NT2/D1 (cell line): Measurements from ENCODE around the gene GNAQ.

Experiments used
- SUZ12 ChIP-seq: IDR thresholded peaks from 2 replicates; pipeline ENCODE4 v1.6.1; 2011; ENCODE audit not compliant: insufficient read length, insufficient read depth; ENCODE audit errors: extremely low read depth
- YY1 ChIP-seq: IDR thresholded peaks from 2 replicates; pipeline ENCODE4 v1.6.1; 2011; ENCODE audit not compliant: insufficient read length, insufficient read depth
- ZNF274 ChIP-seq: IDR thresholded peaks from 2 replicates; pipeline ENCODE4 v1.6.1; 2011; ENCODE audit warnings: mild to moderate bottlenecking, low read depth, low read length

DNA sequence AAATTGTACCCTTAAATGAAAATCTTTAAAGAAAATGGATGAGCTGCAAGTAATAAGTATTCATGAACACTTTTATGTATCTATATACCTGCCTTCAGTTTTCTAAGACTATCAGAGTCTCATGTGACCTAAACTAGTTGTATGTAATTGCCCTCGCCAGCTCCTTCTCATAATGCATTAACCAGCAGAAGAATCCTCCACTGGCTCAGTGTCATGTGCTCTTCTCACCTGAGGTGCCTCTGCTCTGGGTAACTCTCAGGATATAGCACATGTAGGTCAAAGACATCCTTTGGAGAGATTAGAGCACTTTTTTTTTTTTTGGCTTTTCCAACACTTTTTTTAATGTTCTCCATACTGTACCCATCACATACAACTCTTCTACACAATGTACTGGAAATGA, 199.8 kb downstream of the GNAQ start:
- TF ChIP-seq ZNF274 (no peak), SUZ12 (no peak), YY1 (no peak)
